ENCODE data around the gene ASTL. TPM values are rescaled to one million over a fixed set of nuclear protein-coding genes. Genes with fewer than 3 reads are reported as not detected.

ASTL gene
- total and polyA plus RNA-seq, 8 donors = 0.08 TPM; not detected in 7

GRCh38 chr2:96103761-96104486 is 34.4 kb downstream of the ASTL start:
- no peak for DNase-seq
- intact Hi-C loops (cut with DNase I; ENCODE audit: low total_unique reads) = no loop called here
- no peak overlapping the region for H3K4me3 ChIP-seq
- peaks cover 0 to 11% (median 0%) of the 10 kb centered on the region in 3 donors for H3K27me3 ChIP-seq
- TF ChIP-seq POLR2A (IDR thresholded peaks at IDR 0.05) (no peak), CTCF (IDR thresholded peaks at IDR 0.05) (no peak), POLR2AphosphoS5 (IDR thresholded peaks at IDR 0.05) (no peak), EP300 (IDR thresholded peaks at IDR 0.05) (no peak)
- no peaks in the 10 kb centered on the region for H3K36me3 ChIP-seq
- no peak overlapping the region for H3K27ac ChIP-seq
- WGBS, 5 donors = 27 to 45% (median 43%) methylated on average over 5 to 6 of the region's 6 CpGs
- H3K4me1 ChIP-seq = peaks cover 0 to 14% (median 5%) of the 10 kb centered on the region in 4 donors
- H3K9me3 ChIP-seq = peaks cover 0 to 17% (median 8%) of the 10 kb centered on the region in 4 donors

GRCh38 chr2:96103187-96103601 is 35.1 kb downstream of the ASTL start:
- Histone ChIP-seq H3K9me3 (peaks cover 0 to 17% (median 8%) of the 10 kb centered on the region in 4 donors), H3K27ac (no peak overlapping the region), H3K4me1 (peaks cover 0 to 6% (median under 1%) of the 10 kb centered on the region in 4 donors), H3K4me3 (no peak overlapping the region), H3K36me3 (no peaks in the 10 kb centered on the region), H3K27me3 (peaks cover 0 to 4% (median 0%) of the 10 kb centered on the region in 3 donors)
- intact Hi-C loops (cut with DNase I; ENCODE audit: low total_unique reads) = no loop called here
- TF ChIP-seq POLR2A (IDR thresholded peaks at IDR 0.05) (no peak), POLR2AphosphoS5 (IDR thresholded peaks at IDR 0.05) (no peak), CTCF (IDR thresholded peaks at IDR 0.05) (no peak), EP300 (IDR thresholded peaks at IDR 0.05) (no peak)
- DNase-seq = peak in 1 of 2 donors; percentile 15
- 42 to 75% (median 73%) methylated on average over 2 to 8 of the region's 8 CpGs for WGBS, 5 donors

GRCh38 chr2:96102596-96103186 is 35.6 kb downstream of the ASTL start:
- TF ChIP-seq POLR2AphosphoS5 (IDR thresholded peaks at IDR 0.05) = no peak
- TF ChIP-seq CTCF (IDR thresholded peaks at IDR 0.05) = no peak
- TF ChIP-seq POLR2A (IDR thresholded peaks at IDR 0.05) = no peak
- TF ChIP-seq EP300 (IDR thresholded peaks at IDR 0.05) = no peak
- intact Hi-C loops (cut with DNase I; ENCODE audit: low total_unique reads) = no loop called here
- 93 to 96% (median 95%) methylated on average over 13 to 15 of the region's 15 CpGs for WGBS, 5 donors
- H3K9me3 ChIP-seq = peaks cover 0 to 17% (median 8%) of the 10 kb centered on the region in 4 donors
- no peaks in the 10 kb centered on the region for H3K36me3 ChIP-seq
- peak in 1 of 2 donors; percentile 20 for DNase-seq
- peaks cover 0 to 4% (median 0%) of the 10 kb centered on the region in 4 donors for H3K4me1 ChIP-seq
- no peak overlapping the region for H3K27ac ChIP-seq
- H3K4me3 ChIP-seq = no peak overlapping the region
- no peaks in the 10 kb centered on the region for H3K27me3 ChIP-seq

- no peaks in the 10 kb centered on the region for H3K4me1 ChIP-seq
- H3K4me3 ChIP-seq = no peak overlapping the region
- H3K27ac ChIP-seq = no peak overlapping the region
- peaks cover 0 to 14% (median 8%) of the 10 kb centered on the region in 4 donors for H3K9me3 ChIP-seq
- TF ChIP-seq POLR2A (IDR thresholded peaks at IDR 0.05) (no peak), EP300 (IDR thresholded peaks at IDR 0.05) (no peak), CTCF (IDR thresholded peaks at IDR 0.05) (no peak), POLR2AphosphoS5 (IDR thresholded peaks at IDR 0.05) (no peak)
- H3K27me3 ChIP-seq = no peaks in the 10 kb centered on the region
- peak in 1 of 2 donors; percentile 24 for DNase-seq
- intact Hi-C loops (cut with DNase I; ENCODE audit: low total_unique reads) = no loop called here
- 83 to 96% (median 85%) methylated on average over 3 of the region's 3 CpGs for WGBS, 5 donors
- H3K36me3 ChIP-seq = no peaks in the 10 kb centered on the region
Measured at GRCh38 chr2:96100893-96101304, 37.4 kb downstream of the ASTL start.
